22Rv1 (cell line): ENCODE results near the gene SLC22A14.
"Not testable (repeated sequence)": the region's sequence is repeated elsewhere in the genome, so short reads cannot be mapped to it uniquely, and the experiment has no call there.

Experiments
- H3K27ac ChIP-seq: fragments of 450-650 bp; 2 replicates; pipeline ENCODE4 v1.5.1; 2017
- ZFX ChIP-seq: fragments of 450-650 bp; IDR thresholded peaks from 2 replicates; pipeline ENCODE4 v1.6.1; 2017; ENCODE audit warnings: antibody characterized with exemption, borderline replicate concordance
- TF ChIP-seq, protein P1 (sequence below): fragments of 450-650 bp; IDR thresholded peaks from 2 replicates; pipeline ENCODE4 v1.5.1; 2017; ENCODE audit warnings: mild to moderate bottlenecking

The SLC22A14 gene, protein sequence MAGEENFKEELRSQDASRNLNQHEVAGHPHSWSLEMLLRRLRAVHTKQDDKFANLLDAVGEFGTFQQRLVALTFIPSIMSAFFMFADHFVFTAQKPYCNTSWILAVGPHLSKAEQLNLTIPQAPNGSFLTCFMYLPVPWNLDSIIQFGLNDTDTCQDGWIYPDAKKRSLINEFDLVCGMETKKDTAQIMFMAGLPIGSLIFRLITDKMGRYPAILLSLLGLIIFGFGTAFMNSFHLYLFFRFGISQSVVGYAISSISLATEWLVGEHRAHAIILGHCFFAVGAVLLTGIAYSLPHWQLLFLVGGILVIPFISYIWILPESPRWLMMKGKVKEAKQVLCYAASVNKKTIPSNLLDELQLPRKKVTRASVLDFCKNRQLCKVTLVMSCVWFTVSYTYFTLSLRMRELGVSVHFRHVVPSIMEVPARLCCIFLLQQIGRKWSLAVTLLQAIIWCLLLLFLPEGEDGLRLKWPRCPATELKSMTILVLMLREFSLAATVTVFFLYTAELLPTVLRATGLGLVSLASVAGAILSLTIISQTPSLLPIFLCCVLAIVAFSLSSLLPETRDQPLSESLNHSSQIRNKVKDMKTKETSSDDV

DNA sequence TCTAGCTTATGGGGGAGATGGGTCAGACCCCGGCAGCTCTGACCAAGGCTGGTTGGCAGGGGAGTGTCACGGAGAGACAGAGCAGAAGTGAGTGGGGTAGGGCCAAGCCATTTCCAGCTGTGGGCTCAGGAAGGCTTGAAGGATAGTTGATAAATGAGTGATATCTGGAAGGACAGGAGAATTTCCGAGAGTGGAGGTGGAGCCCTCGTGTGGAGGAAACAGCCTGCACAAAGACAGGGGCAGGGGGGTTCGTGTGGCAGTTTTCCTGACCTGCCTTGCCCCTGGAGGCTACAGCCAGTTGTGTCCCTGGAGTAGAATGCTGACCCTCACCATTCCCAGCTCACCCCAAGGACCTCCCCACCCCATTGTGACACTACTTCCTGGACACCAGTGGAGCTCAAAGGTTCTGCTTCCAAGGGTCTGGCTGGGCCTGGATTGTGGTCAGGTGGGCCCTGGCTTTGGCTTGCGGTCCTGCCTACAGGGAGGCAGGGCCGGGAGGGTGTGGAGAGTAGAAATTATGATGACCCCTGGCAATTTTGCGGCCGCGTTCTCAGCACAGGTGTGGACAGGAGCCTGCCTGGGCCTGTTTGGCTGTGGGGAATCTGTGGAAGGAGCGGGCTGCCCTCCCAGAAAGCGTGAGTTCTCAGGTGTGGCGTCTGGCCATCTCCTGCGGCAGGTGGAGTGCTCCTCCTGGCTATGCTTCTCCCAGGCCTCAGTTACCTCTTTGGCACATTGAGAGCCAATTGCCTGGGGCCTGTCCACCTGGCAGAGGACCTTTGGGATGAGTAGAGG lies at the start of gene SLC22A14:
Gene SLC22A14, plus strand, starts transcription at position 400 of the 792 bp plus-strand sequence. CDS start 23,733 bp downstream, outside the sequence.
- no peak within 1 kb of the TSS for H3K27ac ChIP-seq
- TF ChIP-seq ZFX = no peak
- TF ChIP-seq, protein P1, sequence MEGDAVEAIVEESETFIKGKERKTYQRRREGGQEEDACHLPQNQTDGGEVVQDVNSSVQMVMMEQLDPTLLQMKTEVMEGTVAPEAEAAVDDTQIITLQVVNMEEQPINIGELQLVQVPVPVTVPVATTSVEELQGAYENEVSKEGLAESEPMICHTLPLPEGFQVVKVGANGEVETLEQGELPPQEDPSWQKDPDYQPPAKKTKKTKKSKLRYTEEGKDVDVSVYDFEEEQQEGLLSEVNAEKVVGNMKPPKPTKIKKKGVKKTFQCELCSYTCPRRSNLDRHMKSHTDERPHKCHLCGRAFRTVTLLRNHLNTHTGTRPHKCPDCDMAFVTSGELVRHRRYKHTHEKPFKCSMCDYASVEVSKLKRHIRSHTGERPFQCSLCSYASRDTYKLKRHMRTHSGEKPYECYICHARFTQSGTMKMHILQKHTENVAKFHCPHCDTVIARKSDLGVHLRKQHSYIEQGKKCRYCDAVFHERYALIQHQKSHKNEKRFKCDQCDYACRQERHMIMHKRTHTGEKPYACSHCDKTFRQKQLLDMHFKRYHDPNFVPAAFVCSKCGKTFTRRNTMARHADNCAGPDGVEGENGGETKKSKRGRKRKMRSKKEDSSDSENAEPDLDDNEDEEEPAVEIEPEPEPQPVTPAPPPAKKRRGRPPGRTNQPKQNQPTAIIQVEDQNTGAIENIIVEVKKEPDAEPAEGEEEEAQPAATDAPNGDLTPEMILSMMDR = peak; percentile 28; the same call in 1 of the 2 replicates

DNA sequence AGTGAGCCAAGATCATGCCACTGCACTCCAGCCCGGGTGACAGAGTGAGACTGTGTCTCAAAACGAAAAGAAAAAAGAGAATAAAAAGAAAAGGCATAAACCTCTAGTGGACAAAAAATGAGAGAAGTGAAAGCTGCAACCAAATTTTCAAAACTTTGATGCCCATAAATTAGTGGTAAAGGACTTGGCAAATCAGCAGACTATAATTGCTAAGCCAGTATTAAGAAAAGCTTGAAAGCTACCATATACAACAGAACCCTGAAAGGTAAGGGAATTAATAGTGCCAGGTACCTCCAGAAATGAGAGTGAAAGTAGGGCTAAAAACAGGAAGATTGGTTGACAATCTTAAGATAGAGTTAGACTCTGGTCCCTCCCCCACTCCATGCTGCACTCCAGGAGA lies 49.4 kb upstream of the SLC22A14 start:
- TF ChIP-seq ZFX = no peak
- TF ChIP-seq, protein P1 = no peak
- no peak overlapping the region for H3K27ac ChIP-seq

DNA sequence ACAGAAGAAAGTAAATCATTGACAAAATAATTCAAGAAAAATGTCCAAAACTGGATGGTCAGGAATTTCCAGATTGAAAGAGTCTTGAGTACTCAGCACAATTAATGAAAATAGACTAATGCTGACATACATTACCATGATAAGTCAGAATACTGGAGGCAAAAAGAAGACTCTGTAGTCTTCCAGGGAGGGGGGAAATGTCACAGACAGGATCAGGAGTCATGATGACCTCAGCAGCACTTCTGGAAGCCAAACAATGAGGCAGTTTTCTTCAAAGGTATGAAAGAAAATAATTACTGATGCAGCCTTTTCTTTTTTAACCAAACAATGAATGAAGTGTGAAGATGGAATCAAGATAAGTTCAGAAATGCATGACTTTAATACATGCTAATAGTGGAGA lies 46.6 kb upstream of the SLC22A14 start:
- TF ChIP-seq, protein P1 = no peak
- no peak for TF ChIP-seq ZFX
- no peak overlapping the region for H3K27ac ChIP-seq

DNA sequence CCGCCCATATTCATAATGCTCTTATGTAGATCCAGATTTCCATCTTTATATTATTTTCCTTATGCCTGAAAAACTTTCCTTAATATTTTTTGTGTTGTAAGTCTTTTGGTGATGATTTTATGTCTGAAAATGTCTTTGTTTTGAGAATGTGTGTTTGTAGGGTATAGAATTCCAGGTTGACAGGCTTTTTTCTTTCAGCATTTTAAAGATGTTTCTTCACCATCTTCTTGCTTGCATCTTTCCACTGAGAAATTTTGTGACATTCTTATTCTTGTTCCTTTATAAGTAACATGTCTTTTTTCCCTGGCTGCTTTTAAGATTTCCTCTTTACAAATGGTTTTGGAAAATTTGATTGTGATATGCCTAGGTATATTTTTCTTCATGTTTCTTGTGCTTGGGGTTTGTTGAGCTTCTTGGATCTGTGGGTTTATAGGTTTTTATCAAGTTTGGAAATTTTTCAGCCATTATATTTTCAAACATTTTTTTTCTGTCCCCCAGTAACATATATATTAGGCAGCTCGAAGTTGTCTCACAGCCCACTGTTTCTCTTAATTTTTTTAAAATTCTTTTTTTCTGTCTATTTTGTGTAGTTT lies 43.6 kb upstream of the SLC22A14 start:
- H3K27ac ChIP-seq = no peak overlapping the region
- TF ChIP-seq, protein P1 = no peak
- TF ChIP-seq ZFX = no peak

DNA sequence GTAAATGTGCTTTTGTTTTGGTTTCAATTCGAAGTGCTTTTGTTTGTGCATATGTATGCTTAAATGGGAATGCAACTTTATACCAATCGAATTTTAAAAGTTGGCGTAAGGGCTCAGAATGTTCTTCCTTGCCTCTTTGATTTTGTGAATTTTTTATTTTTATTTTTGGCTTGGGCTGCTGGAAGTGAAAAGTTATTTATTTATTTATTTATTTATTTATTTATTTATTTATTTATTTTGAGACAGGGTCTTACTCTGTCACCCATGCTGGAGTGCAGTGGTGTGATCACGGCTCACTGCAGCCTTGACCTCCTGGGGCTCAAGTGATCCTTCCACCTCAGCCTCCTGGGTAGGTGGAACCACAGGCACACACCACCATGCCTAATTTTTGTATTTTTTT lies 39.3 kb upstream of the SLC22A14 start:
- H3K27ac ChIP-seq = not testable (repeated sequence)

DNA sequence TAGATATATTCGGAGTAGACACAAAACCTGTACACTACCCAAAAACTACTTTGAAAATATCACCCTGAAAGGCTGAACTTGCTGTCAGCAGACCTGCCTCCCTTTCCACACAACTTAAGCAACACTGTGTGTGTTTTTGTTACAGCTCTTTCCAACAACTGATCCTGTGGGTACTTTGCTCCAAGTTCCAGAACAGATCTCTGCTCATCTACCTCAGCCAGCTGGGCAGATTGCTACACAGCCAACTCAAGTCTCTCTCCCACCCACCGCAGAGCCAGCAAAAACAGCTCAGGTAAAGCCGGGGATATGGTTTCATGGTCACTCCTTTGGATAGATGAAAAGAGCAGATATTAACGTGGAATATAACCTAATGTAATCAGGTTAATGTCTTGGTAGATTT lies 36.2 kb upstream of the SLC22A14 start:
- H3K27ac ChIP-seq = no peak overlapping the region
- no peak for TF ChIP-seq ZFX
- TF ChIP-seq, protein P1 = no peak

DNA sequence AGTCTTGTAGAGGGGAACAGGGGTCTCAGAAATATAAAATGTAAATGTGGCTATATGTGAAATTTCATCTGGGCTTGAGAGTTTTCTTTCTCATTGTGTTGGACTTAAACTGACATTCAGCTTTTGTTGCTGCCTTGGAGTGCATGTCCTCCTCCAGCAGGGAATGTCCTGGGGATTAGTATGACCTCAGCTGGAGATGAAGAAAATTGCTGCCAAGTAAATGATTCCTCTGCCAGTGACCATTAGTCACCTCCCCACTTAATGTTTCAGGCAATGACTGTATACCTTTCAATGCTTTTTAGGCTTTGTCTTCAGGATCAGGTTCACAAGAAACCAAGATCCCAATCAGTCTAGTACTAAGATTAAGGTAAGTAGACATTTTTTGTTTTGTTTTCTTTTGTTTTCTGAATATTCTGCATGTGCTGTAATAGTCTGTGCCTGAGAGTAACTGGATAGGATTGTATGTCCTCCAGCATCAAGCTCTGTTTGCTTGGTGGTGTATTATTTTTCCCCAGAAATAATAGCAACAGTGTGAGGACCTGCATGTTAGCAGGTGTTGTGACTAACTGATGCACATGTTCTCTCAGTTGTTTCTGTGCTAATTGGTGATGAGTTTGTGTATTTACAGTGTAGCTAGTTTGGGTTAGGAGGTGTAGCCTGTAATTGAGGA lies 34.6 kb upstream of the SLC22A14 start:
- no peak overlapping the region for H3K27ac ChIP-seq
- TF ChIP-seq, protein P1 = no peak
- no peak for TF ChIP-seq ZFX
